GM19328 (cell line): ENCODE measurements around the gene COMT.

Experiments used
- ATAC-seq: cut with Tn5 transposase; IDR thresholded peaks from one replicate; pipeline ENCODE4 v1.9.1; 2021; ENCODE audit warnings: mild to moderate bottlenecking, moderate library complexity; ENCODE audit not compliant: unreplicated experiment

The COMT gene

DNA sequence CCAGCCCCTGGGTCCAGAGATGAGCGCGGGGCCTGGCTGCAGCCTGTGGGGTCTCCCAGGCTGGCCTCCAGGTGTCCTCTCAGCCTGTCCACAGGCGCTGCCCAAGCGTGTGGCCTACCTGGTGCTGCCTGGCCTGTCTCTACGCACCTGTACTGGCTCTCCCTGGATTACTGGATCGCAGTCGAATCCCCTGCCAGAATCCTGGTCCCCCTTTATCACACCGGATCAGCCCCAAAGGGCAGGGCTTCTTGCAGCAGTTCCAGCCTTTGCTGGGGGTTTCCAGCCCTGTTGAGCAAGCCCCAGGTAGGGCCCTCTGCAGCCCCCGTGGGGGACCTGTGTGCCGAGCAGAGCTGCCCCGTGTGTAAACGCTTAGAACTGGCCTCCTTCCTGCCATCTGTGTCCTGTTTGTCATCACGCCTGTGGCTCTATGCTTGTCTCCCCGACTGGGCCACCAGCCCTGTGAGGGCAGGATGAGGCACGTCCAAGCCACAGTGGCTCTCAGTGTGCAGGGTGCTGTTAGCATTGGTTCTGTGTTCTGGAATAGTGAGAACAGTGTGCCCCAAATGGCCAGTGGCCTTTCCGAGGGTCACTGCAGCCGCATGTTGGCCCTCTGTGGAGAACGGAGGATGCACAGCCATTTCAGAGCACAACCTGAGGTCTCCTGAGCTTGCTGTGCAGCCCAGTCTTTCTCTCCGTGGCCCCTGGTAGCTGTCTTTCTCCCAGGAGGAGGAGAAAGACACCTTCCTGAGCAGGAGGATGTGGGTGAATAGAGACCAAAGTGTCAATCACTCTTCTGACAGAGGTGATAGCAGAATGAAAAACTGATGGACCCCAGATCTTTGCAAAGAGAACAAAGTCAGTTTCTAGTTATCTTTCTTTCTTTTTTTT is 13.9 kb downstream of the COMT start:
- ATAC-seq = no peak

DNA sequence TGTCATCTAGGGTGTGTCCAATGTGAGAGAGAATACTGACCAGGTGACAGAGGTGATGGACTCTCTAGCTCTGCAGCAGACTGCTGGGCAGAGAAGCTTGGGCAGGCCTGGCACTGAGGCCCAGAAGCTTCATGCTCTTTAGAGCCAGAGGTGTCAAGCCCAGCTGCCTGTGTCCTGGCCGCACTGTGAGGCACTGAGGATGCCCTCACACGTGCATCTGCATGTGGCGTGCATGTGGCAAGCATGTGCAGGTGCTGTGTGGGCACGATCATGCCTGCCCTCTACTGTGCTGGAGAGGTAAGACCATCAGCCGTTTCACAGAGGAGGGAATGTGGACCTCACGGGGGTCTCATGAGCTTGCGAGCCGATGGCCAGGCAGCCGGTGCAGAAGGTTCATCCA is 15.9 kb downstream of the COMT start:
- ATAC-seq = no peak

DNA sequence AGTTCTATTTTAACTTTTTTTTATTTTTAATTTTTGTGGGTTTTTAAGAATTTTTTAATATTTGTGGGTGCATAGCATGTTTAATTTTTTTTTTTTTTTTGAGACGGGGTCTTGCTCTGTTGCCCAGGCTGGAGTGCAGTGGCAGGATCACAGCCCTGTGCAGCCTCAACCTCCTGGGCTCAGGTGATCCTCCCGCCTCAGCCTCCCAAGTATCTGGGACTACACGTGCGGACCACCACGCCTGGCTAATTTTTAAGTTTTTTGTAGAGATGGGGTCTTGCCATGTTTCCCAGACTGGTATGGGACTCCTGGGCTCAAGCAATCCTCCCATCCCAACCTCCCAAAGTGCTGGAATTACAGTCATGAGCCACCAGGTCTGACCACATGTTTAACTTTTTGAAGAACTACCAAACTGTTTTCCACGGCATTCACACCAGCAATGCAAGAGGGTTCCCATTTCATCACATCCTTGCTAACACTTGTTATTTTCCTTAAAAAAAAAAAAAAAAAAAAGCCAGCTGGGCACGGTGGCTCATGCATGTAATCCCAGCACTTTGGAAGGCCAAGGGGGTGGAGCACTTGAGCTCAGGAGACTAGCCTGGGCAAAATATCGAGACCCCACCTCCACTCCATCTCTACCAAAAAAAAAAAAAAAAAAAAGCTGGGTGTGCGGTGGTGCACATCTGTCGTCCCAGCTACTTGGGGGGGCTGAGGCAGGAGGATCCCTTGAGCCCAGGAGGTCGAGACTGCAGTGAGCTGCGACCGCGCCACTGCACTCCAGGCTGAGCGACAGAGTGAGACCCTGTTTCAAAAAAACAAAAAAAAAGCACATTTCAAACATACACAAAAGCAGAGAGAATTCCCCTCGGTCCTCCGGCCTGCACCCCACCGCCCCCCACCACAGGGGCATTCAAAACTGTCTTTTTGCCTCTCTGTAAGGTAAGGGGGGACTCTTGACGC is 16.8 kb downstream of the COMT start:
- ATAC-seq = no peak

DNA sequence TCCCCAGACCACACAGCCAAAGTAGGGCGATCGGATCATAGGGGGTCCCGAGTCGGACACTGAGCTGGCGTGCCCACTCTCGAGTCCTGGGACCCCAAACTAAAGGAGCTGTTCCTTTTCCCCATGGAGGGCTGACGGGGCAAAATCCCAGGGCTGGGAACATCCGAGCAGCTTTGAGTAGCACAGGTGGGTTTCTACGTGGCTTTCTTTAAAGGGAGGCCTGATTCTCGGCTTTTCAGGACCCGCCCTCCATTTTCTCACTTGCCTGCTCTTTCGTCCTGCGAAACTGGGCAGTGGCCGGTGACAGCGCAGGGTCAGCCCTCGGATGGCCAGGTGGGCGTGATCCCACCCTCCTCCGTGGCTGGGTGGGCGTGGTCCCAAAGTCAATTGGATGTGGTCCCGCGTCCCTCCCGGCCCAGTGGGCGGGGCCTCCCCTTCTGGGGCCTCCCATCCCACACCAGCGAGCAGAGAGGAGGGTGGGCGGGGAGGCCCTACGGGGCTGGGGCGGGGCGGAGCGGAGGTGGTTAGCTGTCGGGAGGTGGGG is 17.5 kb downstream of the COMT start:
- no peak for ATAC-seq

DNA sequence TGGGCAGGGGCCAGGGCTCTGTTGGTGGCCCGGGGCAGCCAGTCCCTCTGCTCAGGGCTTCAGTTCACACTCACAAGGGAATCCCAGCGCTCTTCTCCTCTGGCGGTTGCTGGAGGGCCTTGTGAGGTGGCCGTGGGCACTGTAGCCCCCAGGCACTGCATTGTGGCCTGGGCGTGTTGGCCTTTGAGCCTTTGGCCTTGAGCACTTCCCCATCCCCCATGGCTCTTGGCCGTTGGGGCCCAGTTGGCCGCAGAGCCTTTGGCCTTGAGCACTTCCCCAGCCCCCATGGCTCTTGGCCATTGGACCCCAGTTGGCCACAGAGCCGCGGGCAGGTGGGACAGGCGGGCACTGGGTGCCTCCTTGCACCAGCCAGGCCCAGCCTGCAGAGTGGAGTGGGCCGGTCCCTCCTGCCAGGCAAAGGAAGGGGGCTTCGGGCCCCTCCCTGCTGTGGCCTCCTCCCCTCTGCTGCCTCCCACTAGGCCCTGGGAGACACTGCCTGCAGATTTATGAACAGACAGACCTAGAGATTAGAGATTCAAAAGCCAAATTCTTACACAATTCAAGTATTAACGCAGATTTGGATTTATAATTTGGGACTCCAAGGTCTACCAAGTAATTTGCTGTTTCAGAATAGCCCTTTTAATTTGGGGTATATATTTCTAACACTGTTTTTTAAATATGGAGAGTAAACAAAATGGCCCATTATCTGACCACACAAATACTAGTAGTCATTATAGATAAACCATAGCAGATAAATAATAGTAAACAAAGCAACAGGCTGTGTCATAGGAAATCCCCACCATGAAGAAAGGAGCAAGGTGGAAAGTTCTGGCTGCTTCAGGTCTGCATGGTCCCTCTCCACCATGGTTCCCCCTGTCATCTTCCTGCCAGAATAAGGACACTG is 18.3 kb downstream of the COMT start:
- no peak for ATAC-seq

DNA sequence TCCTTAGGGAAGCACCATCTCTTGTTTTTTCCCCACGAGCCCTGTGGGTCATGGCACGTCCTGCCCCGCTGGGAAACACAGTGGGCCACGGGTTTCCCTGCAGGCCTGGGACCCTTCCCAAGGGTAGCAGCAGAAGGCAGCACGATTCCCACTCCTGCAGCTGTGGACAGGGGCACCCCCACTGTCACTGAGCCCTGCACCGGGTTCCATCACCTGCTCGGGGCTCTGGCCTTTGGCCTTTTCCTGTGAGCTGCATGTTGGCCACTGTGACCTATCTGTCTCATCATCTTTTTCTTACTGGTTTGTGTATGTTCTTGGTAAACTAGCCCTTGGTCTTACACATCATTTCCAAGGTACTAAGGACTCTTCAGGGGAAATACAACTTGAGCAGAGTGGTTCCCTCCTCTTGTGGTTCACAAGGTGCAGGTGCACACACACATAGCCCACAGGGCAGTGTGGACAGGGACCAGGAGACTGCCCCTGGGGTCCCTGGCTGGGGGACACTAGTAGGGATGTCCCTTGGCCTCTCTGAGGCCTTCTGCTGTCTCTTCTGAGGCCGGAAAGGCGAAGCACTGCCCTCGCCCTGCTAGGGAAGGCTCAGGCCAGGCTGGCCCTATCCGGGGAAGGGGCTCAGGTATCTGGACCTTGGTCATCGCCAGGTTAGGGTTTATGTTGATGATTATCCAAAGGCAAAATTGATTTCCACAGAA is 19.1 kb downstream of the COMT start:
- ATAC-seq = no peak

DNA sequence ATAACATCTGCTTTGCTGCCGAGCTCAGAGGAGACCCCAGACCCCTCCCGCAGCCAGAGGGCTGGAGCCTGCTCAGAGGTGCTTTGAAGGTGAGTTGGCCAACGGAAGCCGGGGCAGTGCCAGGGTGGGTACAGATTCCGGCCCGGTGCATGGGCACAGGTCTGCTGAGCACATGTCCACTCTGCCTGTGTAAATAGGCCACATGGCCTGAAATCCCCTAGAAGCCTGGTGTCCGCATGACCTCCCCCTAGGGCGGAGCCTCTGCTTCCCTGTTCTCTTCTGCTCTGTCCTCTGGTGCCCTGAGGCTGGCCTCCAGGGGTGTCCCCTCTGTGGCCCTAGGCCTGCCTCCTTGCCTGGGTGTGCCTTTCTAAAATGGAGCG is 19.6 kb downstream of the COMT start:
- ATAC-seq = no peak

DNA sequence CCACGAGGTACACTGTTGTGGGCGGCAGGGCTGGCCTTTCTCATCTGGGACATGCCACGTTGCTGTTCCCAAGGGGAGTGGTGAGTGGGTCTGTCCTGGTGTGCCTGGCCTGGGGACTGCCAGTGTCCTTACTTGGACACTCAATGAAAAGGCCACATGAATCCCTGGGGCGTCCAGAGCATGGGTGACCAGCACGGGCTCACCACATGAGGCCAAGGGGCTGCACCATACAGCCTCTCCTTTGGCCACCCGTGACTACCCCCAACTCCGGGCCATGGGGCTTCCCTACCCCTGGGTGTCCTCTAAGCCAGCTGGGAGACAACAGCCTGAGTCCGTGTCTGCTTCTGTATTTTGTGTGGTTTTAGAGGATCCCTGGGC is 20.3 kb downstream of the COMT start:
- ATAC-seq = no peak

DNA sequence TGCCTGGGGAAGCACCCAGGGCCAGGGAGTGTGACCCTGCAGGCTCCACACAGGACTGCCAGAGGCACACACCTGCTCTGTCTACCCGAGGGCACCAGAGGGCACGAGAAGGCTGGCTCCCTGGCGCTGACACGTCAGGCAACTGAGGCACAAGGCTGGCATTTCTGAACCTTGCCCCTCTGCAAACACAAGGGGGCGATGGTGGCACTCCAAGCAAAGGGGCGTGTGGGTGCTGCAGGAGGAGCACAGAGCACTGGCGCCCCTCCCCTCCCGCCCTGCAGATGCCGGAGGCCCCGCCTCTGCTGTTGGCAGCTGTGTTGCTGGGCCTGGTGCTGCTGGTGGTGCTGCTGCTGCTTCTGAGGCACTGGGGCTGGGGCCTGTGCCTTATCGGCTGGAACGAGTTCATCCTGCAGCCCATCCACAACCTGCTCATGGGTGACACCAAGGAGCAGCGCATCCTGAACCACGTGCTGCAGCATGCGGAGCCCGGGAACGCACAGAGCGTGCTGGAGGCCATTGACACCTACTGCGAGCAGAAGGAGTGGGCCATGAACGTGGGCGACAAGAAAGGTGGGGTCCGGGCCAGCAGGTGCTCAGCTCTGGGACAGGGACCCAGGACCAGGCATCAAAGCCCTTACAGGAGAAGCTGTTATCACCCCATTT is 20.8 kb downstream of the COMT start:
- no peak for ATAC-seq

DNA sequence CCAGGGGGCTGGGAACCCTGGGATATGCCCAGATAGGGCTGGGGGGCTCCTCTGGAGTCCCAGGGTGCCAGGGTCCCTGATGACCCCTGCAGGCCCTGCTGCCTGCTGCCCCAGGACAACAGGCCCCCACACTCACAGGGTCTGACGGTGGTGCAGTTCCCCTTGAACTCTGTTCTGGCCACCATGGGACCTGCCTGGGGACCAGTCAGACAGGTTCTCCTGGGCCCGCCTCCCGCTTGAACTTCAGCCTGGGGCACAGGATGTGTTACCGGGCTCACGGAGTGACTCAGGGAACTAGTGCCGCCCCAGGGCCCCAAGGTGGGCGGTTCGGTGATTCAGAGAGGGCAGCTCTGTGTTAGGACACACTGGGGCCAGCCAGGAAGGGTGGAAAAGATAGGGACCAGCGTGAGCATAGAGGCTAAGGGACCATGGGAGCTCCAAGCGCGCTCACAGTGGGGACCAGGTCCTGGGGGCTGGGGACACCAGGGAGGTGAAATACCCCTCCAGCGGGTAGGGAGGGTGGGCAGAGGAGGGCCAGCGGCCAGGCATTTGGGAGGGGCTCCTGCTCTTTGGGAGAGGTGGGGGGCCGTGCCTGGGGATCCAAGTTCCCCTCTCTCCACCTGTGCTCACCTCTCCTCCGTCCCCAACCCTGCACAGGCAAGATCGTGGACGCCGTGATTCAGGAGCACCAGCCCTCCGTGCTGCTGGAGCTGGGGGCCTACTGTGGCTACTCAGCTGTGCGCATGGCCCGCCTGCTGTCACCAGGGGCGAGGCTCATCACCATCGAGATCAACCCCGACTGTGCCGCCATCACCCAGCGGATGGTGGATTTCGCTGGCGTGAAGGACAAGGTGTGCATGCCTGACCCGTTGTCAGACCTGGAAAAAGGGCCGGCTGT is 21.6 kb downstream of the COMT start:
- no peak for ATAC-seq

DNA sequence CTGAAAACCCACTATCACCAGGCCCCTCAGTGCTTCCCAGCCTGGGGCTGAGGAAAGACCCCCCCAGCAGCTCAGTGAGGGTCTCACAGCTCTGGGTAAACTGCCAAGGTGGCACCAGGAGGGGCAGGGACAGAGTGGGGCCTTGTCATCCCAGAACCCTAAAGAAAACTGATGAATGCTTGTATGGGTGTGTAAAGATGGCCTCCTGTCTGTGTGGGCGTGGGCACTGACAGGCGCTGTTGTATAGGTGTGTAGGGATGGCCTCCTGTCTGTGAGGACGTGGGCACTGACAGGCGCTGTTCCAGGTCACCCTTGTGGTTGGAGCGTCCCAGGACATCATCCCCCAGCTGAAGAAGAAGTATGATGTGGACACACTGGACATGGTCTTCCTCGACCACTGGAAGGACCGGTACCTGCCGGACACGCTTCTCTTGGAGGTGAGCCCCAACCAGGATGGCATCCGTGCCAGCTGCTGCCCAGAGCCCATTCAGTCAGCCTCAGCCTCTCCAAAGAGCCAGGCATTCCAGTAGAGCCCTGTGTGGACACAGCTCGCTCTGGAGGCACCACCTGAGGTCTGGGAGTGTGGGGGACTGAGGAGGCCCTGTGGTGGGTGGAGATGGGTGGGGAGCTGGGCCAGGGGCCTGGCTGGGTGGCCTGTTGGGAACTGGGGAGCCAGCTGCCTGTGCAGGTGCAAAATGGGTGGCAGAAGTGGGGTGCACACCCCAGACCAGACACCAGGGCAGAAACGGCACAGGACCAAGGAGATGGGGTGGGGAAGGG is 22.5 kb downstream of the COMT start:
- ATAC-seq = no peak

DNA sequence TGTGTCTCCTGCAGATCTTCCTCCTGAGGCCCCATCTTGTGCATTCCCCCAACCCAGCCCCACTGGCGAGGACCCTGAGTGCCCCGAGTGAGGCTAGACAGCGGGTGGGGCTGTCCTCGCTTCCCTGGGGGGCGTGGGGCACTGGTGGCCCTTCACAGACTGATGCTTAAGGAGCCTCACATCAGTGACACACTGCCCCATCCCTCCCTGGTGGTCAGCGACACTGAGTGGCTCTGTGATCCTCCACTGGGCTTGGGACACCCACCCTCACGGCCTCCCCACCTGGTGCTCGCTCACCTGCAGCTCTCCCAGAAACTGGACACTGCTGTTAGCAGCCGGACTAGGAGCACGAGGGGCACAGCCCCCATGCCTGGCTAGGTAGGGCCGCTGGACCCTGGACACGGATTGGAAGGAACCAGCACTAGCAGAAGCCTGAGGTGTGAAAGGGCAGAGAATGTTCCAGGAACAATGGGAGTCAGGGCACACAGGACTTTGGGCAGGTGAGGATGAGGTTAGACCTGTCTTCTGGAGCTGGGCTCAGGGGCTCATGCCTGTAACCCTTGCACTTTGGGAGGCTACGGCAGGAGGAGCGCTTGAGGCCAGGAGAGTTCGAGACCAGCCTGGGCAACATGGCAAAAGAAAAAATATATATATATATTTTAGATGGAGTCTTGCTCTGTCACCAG is 23.3 kb downstream of the COMT start:
- ATAC-seq = no peak

DNA sequence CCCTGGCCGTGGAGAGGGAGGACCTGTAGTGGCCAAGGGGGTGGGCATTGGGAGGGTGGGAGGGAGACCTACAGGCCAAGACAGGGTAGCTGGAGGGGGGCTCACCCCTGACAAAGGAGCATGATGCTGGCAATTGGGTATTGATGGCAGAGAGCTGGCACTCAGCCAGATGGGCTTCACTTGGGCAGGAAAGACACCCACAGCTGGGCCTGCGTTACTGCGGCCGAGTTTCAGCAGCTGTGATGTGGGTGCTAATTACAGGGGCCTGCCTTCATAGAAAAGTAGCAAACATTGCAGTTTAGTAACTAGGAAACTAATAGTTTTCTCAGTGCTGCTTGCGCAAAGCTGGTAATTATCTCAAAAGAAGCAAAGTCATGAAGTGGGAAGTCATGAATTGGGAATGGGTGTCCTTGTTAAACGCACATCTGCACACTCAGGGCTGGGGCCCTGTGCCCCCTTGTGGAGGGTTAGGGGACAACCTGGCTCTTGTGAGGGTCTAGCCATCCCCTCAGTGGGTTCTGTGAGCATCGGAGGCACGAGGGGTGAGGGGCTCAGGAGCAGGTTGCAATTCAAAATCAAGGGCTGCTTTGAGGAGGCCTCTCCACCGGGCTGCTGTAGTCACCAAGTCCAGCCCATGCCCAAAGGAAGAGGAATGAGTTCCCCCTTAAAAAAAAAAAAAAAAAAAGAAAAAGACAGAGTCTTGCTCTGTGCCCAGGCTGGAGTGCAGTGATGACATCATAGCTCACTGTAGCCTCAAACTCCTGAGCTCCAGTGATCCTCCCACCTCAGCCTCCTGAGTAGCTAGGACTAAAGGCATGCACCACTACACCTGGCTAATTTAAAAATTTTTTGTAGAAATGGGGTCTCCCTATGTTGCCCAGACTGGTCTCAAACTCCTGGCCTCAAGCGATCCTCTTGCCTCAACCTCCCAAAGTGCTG is 24.5 kb downstream of the COMT start:
- ATAC-seq = no peak

DNA sequence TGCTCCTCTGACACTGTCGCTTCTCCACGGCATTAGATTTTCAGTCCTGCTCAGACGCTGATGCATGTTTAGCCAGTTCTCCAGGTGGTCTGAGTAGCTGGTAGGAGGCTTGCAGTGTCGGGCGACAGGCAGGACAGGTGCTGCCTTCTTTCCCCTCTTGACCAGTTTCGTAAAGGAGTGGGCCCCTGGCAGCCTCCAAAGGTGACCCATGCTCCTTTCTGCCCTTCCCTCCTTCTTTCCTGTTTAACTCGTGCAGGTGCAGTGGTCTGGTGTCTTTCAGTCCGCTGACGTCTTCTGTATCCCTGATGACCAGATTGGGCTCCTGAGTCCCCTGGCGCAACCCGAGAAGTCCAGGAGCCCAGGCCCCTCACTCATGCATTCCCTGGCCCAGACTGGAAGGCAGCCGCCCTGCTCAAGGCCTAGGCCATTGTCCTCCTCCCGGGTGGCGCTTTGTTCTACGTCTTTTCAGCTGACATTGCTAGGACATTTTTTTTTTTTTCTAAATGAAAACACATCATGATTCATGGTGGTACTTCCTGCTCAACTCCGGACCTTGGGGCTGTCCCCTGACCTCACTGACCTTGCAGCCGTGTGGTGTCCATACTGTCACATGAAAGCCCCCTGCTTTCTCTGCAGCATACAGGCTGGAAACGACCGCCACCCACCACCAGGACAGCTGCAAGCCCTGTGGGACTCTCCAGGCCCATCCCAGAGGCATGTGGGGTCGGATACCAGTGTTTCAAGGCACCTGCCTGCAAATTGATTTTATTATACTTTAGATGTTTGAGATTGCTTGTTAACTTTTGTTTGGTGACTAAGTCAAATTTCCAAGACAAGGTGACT is 25.6 kb downstream of the COMT start:
- no peak for ATAC-seq

DNA sequence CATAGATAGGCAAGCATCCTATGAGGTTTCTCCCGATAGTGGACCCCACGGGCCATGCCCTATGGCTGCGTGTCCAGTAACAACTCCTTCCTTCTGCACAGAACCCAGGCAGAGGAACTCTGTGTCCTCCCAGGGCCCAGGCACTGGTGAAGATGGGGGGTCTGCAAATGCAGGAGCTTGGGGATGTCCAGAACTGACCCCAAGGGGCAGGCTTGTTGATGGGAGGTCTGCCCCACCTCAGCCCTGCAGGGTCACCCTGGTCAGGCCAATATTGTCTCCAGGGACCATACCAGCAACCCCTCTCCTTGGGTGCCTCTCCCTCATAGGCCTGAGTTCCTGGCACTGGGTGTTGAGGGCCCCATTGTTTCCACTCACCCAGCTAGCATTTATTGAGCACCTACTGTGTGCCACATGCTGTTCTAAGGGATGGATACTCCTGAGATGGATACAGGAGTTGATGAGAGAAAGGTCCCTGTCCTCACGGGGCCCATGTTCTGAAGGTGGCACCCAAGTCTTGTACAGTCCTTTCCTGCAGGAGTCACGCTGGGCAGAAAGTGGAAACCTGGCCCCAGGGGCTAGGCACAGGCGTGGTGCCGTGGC is 26.4 kb downstream of the COMT start:
- no peak for ATAC-seq
